Measurements from ENCODE around the gene EXOC4. TPM values are rescaled to one million over a fixed set of nuclear protein-coding genes. Genes with fewer than 3 reads are reported as not detected.
A peak's percentile ranks its signal among the peaks of the same experiment; 100 is the strongest.

The EXOC4 gene
- total and polyA plus RNA-seq, 2 of the 13 experiments (the other 11 are each of a cell fraction or from before 2014, with no cell fraction given) = 22.5 to 39.0 TPM

DNA sequence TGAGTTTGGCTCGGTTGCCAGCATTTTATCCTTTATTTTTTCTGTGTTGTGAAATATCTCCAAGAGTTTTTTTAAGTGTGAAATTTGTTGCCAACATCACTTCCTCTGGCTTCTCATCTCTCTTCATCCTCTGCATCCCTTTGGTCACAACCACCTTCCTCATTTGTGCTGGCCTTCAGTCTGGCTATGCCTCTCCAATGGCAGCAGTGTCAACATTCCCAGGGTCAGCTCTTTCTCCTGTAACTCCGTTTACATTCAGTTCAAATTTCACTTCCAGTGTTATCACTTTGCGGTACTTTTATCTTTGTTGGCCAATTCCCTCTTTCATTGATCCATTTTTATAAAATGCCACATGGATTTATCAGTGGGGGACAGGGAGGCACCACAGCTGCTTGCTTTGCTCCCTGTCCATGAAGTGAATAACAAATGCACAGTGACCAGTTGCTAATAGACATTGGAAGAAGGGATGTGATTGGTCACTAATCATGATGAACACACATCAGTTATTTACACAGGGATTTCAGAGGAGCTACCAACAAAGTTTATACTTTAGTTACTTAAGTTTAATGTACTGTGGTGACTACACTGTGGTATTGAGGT, 562.8 kb downstream of the EXOC4 start (continued):
- TF ChIP-seq, protein P1, sequence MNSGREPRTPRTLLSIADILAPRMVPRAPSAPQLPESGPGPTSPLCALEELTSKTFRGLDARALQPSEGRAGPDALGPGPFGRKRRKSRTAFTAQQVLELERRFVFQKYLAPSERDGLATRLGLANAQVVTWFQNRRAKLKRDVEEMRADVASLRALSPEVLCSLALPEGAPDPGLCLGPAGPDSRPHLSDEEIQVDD (CRISPR knock-in tag; IDR thresholded peaks at IDR 0.05; ENCODE audit: borderline replicate concordance) = no peak
- TF ChIP-seq NFYC (CRISPR knock-in tag; IDR thresholded peaks at IDR 0.05) (peak; percentile 66), TMF1 (CRISPR knock-in tag; IDR thresholded peaks at IDR 0.05; ENCODE audit: low read depth) (no peak), ZNF317 (CRISPR knock-in tag; IDR thresholded peaks at IDR 0.05) (0 out of 2 replicates have a peak, but pooled peaks have one; percentile 54), ZNF644 (CRISPR knock-in tag; IDR thresholded peaks at IDR 0.05; ENCODE audit: low read depth) (peak; percentile 96), U2AF2 (IDR thresholded peaks at IDR 0.05; ENCODE audit: low read depth, low read length) (no peak), GABPB1 (CRISPR knock-in tag; IDR thresholded peaks at IDR 0.05) (peak; percentile 32; the same call in 1 of the 2 replicates), ZNF547 (CRISPR knock-in tag; IDR thresholded peaks at IDR 0.05) (no peak), ZNF441 (CRISPR knock-in tag; IDR thresholded peaks at IDR 0.05; ENCODE audit: borderline replicate concordance) (no peak), GLI4 (CRISPR knock-in tag; IDR thresholded peaks at IDR 0.05; ENCODE audit: borderline replicate concordance) (no peak), GZF1 (CRISPR knock-in tag; IDR thresholded peaks at IDR 0.05) (no peak), ZNF264 (CRISPR knock-in tag; IDR thresholded peaks at IDR 0.05) (peak; percentile 24; the same call in 1 of the 2 replicates), IRF2 (CRISPR knock-in tag; IDR thresholded peaks at IDR 0.05) (peak; percentile 30; the same call in 1 of the 2 replicates), ZBTB20 (CRISPR knock-in tag; IDR thresholded peaks at IDR 0.05; ENCODE audit: borderline replicate concordance, low read depth) (peak; percentile 48; the same call in 1 of the 2 replicates), TBL1XR1 (IDR thresholded peaks at IDR 0.05; ENCODE audit: borderline replicate concordance, low read length, partially characterized antibody) (no peak), ZSCAN9 (CRISPR knock-in tag; IDR thresholded peaks at IDR 0.05; ENCODE audit: borderline replicate concordance) (no peak), JUNB (CRISPR knock-in tag; IDR thresholded peaks at IDR 0.05; ENCODE audit: borderline replicate concordance) (no peak), FIP1L1 (IDR thresholded peaks at IDR 0.05; ENCODE audit: borderline replicate concordance, insufficient read depth, low read depth, low read length) (no peak), GATAD1 (CRISPR knock-in tag; IDR thresholded peaks at IDR 0.05) (0 out of 2 replicates have a peak, but pooled peaks have one; percentile 14), ZSCAN30 (CRISPR knock-in tag; IDR thresholded peaks at IDR 0.05) (no peak), SRSF1 (optimal IDR thresholded peaks at IDR 0.05; ENCODE audit: low read depth, low read length) (no peak)
- TF ChIP-seq, protein P2, sequence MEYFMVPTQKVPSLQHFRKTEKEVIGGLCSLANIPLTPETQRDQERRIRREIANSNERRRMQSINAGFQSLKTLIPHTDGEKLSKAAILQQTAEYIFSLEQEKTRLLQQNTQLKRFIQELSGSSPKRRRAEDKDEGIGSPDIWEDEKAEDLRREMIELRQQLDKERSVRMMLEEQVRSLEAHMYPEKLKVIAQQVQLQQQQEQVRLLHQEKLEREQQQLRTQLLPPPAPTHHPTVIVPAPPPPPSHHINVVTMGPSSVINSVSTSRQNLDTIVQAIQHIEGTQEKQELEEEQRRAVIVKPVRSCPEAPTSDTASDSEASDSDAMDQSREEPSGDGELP (IDR thresholded peaks at IDR 0.05; ENCODE audit: borderline replicate concordance, low read depth) = peak; percentile 62; the same call in 1 of the 2 replicates
- TF ChIP-seq, protein P3, sequence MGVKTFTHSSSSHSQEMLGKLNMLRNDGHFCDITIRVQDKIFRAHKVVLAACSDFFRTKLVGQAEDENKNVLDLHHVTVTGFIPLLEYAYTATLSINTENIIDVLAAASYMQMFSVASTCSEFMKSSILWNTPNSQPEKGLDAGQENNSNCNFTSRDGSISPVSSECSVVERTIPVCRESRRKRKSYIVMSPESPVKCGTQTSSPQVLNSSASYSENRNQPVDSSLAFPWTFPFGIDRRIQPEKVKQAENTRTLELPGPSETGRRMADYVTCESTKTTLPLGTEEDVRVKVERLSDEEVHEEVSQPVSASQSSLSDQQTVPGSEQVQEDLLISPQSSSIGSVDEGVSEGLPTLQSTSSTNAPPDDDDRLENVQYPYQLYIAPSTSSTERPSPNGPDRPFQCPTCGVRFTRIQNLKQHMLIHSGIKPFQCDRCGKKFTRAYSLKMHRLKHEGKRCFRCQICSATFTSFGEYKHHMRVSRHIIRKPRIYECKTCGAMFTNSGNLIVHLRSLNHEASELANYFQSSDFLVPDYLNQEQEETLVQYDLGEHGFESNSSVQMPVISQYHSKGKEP (CRISPR knock-in tag; IDR thresholded peaks at IDR 0.05) = no peak
- TF ChIP-seq, protein P4, sequence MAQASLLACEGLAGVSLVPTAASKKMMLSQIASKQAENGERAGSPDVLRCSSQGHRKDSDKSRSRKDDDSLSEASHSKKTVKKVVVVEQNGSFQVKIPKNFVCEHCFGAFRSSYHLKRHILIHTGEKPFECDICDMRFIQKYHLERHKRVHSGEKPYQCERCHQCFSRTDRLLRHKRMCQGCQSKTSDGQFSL (CRISPR knock-in tag; IDR thresholded peaks at IDR 0.05) = no peak
- TF ChIP-seq, protein P5, sequence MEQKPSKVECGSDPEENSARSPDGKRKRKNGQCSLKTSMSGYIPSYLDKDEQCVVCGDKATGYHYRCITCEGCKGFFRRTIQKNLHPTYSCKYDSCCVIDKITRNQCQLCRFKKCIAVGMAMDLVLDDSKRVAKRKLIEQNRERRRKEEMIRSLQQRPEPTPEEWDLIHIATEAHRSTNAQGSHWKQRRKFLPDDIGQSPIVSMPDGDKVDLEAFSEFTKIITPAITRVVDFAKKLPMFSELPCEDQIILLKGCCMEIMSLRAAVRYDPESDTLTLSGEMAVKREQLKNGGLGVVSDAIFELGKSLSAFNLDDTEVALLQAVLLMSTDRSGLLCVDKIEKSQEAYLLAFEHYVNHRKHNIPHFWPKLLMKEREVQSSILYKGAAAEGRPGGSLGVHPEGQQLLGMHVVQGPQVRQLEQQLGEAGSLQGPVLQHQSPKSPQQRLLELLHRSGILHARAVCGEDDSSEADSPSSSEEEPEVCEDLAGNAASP (CRISPR knock-in tag; IDR thresholded peaks at IDR 0.05; ENCODE audit: borderline replicate concordance) = peak; percentile 46; the same call in 1 of the 2 replicates
- TF ChIP-seq, protein P6, sequence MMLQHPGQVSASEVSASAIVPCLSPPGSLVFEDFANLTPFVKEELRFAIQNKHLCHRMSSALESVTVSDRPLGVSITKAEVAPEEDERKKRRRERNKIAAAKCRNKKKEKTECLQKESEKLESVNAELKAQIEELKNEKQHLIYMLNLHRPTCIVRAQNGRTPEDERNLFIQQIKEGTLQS (CRISPR knock-in tag; IDR thresholded peaks at IDR 0.05) = no peak

Measured in HepG2 (cell line).